ENCODE data around the gene MRPL37.

DNA sequence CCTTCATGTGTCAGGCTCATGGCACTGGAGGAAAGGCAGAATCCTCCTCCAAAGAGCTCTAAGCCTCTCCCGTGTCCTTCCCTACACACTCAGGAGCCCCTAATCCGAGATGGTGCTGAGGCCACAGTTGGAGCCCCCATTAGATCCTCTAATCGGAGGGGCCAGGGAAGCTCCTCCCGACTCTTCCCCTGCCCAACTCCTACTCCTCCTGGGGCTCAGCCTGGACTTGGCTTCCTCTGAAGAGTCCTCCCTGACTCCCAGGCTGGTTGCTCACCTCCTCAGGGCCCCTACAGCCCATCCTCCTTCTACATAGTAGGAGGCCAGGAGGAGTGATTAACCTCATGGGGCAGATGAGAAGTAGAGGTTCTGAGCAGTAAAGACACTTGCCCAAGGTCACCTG, 25.9 kb upstream of the MRPL37 start:
- TF ChIP-seq POLR2AphosphoS5 (IDR thresholded peaks at IDR 0.05) (no peak), POLR2A (IDR thresholded peaks at IDR 0.05) (no peak)
- TF ChIP-seq, protein P1, sequence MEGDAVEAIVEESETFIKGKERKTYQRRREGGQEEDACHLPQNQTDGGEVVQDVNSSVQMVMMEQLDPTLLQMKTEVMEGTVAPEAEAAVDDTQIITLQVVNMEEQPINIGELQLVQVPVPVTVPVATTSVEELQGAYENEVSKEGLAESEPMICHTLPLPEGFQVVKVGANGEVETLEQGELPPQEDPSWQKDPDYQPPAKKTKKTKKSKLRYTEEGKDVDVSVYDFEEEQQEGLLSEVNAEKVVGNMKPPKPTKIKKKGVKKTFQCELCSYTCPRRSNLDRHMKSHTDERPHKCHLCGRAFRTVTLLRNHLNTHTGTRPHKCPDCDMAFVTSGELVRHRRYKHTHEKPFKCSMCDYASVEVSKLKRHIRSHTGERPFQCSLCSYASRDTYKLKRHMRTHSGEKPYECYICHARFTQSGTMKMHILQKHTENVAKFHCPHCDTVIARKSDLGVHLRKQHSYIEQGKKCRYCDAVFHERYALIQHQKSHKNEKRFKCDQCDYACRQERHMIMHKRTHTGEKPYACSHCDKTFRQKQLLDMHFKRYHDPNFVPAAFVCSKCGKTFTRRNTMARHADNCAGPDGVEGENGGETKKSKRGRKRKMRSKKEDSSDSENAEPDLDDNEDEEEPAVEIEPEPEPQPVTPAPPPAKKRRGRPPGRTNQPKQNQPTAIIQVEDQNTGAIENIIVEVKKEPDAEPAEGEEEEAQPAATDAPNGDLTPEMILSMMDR (IDR thresholded peaks at IDR 0.05): no peak

Measured in prostate gland (tissue), 2 donors.